GM19043 (cell line): ENCODE measurements around the gene GRIP2.

Experiments used
- ATAC-seq: cut with Tn5 transposase; IDR thresholded peaks from one replicate; pipeline ENCODE4 v1.9.1; 2021; ENCODE audit warnings: low read depth; ENCODE audit not compliant: unreplicated experiment

GRIP2 gene

GRCh38 chr3:14440531-14441239 lies 99.5 kb downstream of the GRIP2 start:
- no peak for ATAC-seq

GRCh38 chr3:14440168-14440518 lies 100.0 kb downstream of the GRIP2 start:
- ATAC-seq: no peak

DNA sequence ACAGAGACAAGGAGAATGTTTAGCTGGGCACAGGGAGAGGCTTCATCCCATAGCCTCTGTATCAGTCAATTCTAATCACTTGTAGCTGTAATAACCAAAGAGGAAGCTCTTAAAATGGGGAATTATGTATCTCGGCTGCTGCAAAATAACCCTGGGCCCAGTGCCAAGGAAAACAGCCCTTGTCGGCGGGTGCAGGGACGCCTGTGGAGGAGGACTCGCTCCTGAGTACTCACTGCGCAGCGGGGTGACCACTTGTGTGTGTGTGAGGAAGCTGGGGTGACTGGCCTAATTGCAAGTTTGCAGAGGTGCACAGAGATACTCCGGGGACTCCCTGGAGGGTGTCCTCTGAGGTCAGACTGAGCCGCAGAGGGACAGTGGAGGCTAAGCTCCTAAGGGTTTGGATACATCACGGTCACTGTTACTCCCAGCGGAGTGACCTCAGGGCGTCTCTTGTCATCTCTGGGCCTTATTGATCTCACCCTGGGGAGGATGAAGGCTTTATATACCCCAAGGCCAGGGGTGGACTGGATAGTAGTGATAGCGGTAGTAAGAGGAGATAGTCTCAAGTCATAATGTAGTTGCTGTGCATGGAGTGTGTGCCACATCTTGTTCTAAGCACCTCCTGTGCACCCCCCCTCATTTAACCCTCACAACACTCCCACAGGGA lies 100.5 kb downstream of the GRIP2 start:
- no peak for ATAC-seq
